ENCODE measurements around the gene E2F6.

DNA sequence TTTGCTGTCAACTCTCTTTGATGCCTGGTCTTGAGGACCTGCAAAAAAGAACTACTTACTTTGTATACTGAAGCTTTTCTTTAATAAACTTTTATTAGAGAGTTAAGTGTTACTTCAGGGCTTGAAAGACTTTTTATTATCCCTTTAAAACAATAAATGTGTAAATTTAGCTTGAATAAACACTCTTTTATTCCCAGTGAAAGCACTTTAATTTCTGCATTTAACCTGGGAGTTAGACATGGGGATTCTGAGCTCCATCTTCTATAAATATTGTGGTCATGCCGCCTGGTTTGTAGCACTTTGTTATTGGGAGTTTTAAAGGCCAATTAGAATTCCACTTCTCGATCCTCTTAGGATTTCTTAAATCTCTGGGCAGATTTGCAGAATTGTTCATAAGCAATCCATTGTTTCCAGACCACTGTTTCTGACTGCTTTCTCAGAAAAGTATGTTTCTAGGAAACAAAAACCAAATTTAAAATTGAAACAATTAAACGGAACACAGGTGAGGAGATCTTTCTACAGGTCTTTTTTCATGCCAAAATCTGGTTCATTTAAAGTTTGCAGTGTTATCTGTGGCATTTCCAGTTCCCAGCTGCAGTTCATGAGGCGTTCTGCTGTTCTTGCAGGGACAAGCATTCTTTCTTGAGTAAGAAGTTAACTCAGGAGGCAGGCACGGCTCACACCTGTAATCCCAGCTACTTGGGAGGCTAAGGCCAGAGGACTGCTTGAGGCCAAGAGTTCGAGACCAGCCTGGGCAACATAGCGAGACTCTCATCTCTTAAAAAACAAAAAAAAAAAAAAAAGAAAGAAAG is 18.1 kb upstream of the E2F6 start:
- TF ChIP-seq, protein P1, sequence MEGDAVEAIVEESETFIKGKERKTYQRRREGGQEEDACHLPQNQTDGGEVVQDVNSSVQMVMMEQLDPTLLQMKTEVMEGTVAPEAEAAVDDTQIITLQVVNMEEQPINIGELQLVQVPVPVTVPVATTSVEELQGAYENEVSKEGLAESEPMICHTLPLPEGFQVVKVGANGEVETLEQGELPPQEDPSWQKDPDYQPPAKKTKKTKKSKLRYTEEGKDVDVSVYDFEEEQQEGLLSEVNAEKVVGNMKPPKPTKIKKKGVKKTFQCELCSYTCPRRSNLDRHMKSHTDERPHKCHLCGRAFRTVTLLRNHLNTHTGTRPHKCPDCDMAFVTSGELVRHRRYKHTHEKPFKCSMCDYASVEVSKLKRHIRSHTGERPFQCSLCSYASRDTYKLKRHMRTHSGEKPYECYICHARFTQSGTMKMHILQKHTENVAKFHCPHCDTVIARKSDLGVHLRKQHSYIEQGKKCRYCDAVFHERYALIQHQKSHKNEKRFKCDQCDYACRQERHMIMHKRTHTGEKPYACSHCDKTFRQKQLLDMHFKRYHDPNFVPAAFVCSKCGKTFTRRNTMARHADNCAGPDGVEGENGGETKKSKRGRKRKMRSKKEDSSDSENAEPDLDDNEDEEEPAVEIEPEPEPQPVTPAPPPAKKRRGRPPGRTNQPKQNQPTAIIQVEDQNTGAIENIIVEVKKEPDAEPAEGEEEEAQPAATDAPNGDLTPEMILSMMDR (IDR thresholded peaks at IDR 0.05): no peak
- no peak for TF ChIP-seq POLR2A (IDR thresholded peaks at IDR 0.05)
- no peak for TF ChIP-seq EP300 (IDR thresholded peaks at IDR 0.05)
- no peak for TF ChIP-seq POLR2AphosphoS5 (IDR thresholded peaks at IDR 0.05)
